T-helper 9 cell (primary cell): Measurements from ENCODE around the gene KBTBD4.
"Not testable (repeated sequence)": the region's sequence is repeated elsewhere in the genome, so short reads cannot be mapped to it uniquely, and the experiment has no call there.

ENCODE experiments used
- DNase-seq: peaks from one replicate; pipeline ENCODE4 v3.0.0-alpha.2; 2020

KBTBD4 gene

GRCh38 chr11:47558695-47559094, 20.1 kb downstream of the KBTBD4 start:
- no peak for DNase-seq

- DNase-seq, result not testable (repeated sequence)
These were observed 21.8 kb downstream of the KBTBD4 start for GRCh38 chr11:47557004-47557403.

GRCh38 chr11:47553406-47553743, 25.4 kb downstream of the KBTBD4 start:
- no peak for DNase-seq

- DNase-seq, result peak; percentile 89
These were observed 26.0 kb downstream of the KBTBD4 start, which contains the start of gene CELF1 for GRCh38 chr11:47552566-47553405. Gene CELF1, minus strand, starts transcription at chr11:47553132. Its CDS starts 53,609 bp downstream, at chr11:47499523.

GRCh38 chr11:47552056-47552565, 26.7 kb downstream of the KBTBD4 start:
- no peak for DNase-seq

- DNase-seq, result no peak
These were observed 27.7 kb downstream of the KBTBD4 start for GRCh38 chr11:47551086-47551485.

- no peak for DNase-seq
These were observed 28.3 kb downstream of the KBTBD4 start for GRCh38 chr11:47550288-47551047.

GRCh38 chr11:47546274-47546673, 32.5 kb downstream of the KBTBD4 start:
- DNase-seq, result not testable (repeated sequence)

- no peak for DNase-seq
These were observed 33.5 kb downstream of the KBTBD4 start for GRCh38 chr11:47545298-47545697.

GRCh38 chr11:47541070-47541469, 37.7 kb downstream of the KBTBD4 start:
- no peak for DNase-seq

- no peak for DNase-seq
These were observed 39.1 kb downstream of the KBTBD4 start for GRCh38 chr11:47539681-47540039.

GRCh38 chr11:47538741-47539565, 39.8 kb downstream of the KBTBD4 start:
- DNase-seq, result no peak

- no peak for DNase-seq
These were observed 41.9 kb downstream of the KBTBD4 start for GRCh38 chr11:47536915-47537314.

- DNase-seq, result no peak
These were observed 44.0 kb downstream of the KBTBD4 start for GRCh38 chr11:47534704-47535251.

GRCh38 chr11:47533690-47534151, 45.0 kb downstream of the KBTBD4 start:
- no peak for DNase-seq

- DNase-seq, result no peak
These were observed 46.1 kb downstream of the KBTBD4 start for GRCh38 chr11:47532597-47533213.

- DNase-seq, result no peak
These were observed 47.1 kb downstream of the KBTBD4 start for GRCh38 chr11:47531666-47532065.

- DNase-seq, result not testable (repeated sequence)
These were observed 48.0 kb downstream of the KBTBD4 start for GRCh38 chr11:47530721-47531120.

GRCh38 chr11:47529951-47530350, 48.8 kb downstream of the KBTBD4 start:
- no peak for DNase-seq

- DNase-seq, result no peak
These were observed 51.6 kb downstream of the KBTBD4 start for GRCh38 chr11:47527186-47527585.

- DNase-seq, result not testable (repeated sequence)
These were observed 52.7 kb downstream of the KBTBD4 start for GRCh38 chr11:47526032-47526431.

GRCh38 chr11:47524291-47524874, 54.4 kb downstream of the KBTBD4 start:
- no peak for DNase-seq
